ENCODE results near the gene COL23A1. TPM values are rescaled to one million over a fixed set of nuclear protein-coding genes. Genes with fewer than 3 reads are reported as not detected.

Gene COL23A1
- polyA plus RNA-seq, 3 donors, result 0.11 to 0.21 TPM; not detected in 1

DNA sequence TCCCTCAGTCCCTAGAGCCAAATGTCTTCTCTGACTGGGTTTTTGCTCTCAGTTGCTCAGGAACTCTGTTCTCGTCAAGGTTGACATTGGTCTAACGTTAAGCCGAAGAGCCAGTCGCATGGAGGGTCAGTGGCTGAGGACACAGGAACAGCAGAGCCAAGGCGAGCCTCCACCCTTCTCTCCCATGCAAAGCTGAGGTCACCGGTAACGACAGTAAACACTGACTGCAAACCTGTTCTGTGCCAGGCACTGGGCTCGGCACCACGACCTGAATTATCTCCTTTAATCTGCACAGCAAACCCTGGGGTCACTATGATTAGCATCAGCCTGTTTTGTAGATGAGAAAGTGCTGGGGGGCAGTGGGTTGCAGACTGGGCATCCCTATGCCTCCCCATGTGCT lies 171.0 kb downstream of the COL23A1 start:
- H3K9ac ChIP-seq (ENCODE audit: insufficient read depth, low read length, poor library complexity, severe bottlenecking), result no peak overlapping the region
- no peaks in the 10 kb centered on the region for H3K27me3 ChIP-seq (ENCODE audit: control insufficient read depth in 2 of 2, insufficient read depth in 2 of 2, low read length in 2 of 2)
- Mint-ChIP-seq H3K9me3 (peaks cover 0 to 3% (median 0%) of the 10 kb centered on the region in 7 donors), H3K4me3 (no peak overlapping the region), H3K4me1 (peaks cover 9% of the 10 kb centered on the region), H3K36me3 (no peaks in the 10 kb centered on the region), H3K27me3 (ENCODE audit: low read depth in 3 of 3) (peaks cover 0 to 5% (median 2%) of the 10 kb centered on the region in 3 donors), H3K27ac (no peak overlapping the region)
- no peak overlapping the region for H3K4me3 ChIP-seq (replicated peaks in 1 of 3; ENCODE audit: low read depth in 2 of 3, low read length in 3 of 3)
- no peaks in the 10 kb centered on the region for H3K9me3 ChIP-seq (replicated peaks in 1 of 2; ENCODE audit: control insufficient read depth in 1 of 2, insufficient read depth in 1 of 2, low read length in 2 of 2)
- H4K20me1 ChIP-seq (ENCODE audit: insufficient read depth, low read length), result no peaks in the 10 kb centered on the region
- H3K36me3 ChIP-seq (replicated peaks in 1 of 2; ENCODE audit: control insufficient read depth in 1 of 2, insufficient read depth in 2 of 2, low read length in 2 of 2), result no peaks in the 10 kb centered on the region
- intact Hi-C loops (cut with micrococcal nuclease), result no loop called here
- 92% methylated on average over 2 of the region's 9 CpGs for WGBS (ENCODE audit: insufficient coverage)
- no peaks in the 10 kb centered on the region for H3K79me2 ChIP-seq (ENCODE audit: insufficient read depth, low read length)
- TF ChIP-seq, protein P1, sequence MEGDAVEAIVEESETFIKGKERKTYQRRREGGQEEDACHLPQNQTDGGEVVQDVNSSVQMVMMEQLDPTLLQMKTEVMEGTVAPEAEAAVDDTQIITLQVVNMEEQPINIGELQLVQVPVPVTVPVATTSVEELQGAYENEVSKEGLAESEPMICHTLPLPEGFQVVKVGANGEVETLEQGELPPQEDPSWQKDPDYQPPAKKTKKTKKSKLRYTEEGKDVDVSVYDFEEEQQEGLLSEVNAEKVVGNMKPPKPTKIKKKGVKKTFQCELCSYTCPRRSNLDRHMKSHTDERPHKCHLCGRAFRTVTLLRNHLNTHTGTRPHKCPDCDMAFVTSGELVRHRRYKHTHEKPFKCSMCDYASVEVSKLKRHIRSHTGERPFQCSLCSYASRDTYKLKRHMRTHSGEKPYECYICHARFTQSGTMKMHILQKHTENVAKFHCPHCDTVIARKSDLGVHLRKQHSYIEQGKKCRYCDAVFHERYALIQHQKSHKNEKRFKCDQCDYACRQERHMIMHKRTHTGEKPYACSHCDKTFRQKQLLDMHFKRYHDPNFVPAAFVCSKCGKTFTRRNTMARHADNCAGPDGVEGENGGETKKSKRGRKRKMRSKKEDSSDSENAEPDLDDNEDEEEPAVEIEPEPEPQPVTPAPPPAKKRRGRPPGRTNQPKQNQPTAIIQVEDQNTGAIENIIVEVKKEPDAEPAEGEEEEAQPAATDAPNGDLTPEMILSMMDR (IDR thresholded peaks at IDR 0.05), result no peak
- no peak overlapping the region for H3K27ac ChIP-seq (ENCODE audit: low read depth in 1 of 2, low read length in 2 of 2)
- DNase-seq, result no peak
- H2AFZ ChIP-seq (ENCODE audit: insufficient read depth, low read depth, low read length, poor library complexity, severe bottlenecking), result no peak overlapping the region
- H3K4me1 ChIP-seq (ENCODE audit: control insufficient read depth in 1 of 2, insufficient read depth in 2 of 2, low read length in 2 of 2), result peaks cover 0 to 7% of the 10 kb centered on the region in 2 donors
- no peak overlapping the region for H3K4me2 ChIP-seq (replicated peaks; ENCODE audit: extremely low read depth, low read length, poor library complexity, severe bottlenecking)

DNA sequence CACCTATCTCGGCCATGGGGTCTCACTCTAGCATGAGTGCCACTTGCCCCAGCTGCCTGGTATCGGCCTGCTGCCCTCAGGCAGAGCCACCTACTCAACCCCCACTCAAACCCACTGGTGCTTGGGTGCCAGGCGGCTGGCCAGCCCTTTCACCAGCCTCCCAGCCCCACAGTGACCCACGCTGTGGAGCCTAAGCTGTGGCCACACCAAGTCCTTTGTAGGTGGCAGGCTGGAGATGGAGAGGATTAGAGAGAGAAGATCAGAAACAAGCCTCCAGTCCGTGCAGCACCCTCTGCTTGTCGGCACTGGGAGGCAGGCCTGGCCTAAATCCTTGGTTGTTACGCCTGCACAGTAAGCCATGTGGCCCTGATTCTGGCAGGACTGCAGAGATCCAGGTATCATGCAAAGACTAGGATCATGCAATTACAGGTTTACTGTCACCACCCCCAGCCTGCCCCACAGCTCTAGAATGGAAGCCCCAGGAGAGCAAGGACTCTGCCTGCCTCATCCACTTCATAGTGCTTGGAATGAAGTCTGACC lies 171.7 kb downstream of the COL23A1 start:
- TF ChIP-seq, protein P1 (IDR thresholded peaks at IDR 0.05), result no peak
- Mint-ChIP-seq H3K27me3 (ENCODE audit: low read depth in 3 of 3) (peaks cover 0 to 5% (median 2%) of the 10 kb centered on the region in 3 donors), H3K27ac (no peak overlapping the region), H3K4me3 (no peak overlapping the region), H3K4me1 (peaks cover 9% of the 10 kb centered on the region), H3K9me3 (peaks cover 0 to 3% (median 0%) of the 10 kb centered on the region in 7 donors), H3K36me3 (no peaks in the 10 kb centered on the region)
- H3K27ac ChIP-seq (ENCODE audit: low read depth in 1 of 2, low read length in 2 of 2), result no peak overlapping the region
- DNase-seq, result no peak
- H3K4me3 ChIP-seq (replicated peaks in 1 of 3; ENCODE audit: low read depth in 2 of 3, low read length in 3 of 3), result no peak overlapping the region
- no peak overlapping the region for H3K4me2 ChIP-seq (replicated peaks; ENCODE audit: extremely low read depth, low read length, poor library complexity, severe bottlenecking)
- no peak overlapping the region for H3K9ac ChIP-seq (ENCODE audit: insufficient read depth, low read length, poor library complexity, severe bottlenecking)
- H2AFZ ChIP-seq (ENCODE audit: insufficient read depth, low read depth, low read length, poor library complexity, severe bottlenecking), result no peak overlapping the region
- H3K36me3 ChIP-seq (replicated peaks in 1 of 2; ENCODE audit: control insufficient read depth in 1 of 2, insufficient read depth in 2 of 2, low read length in 2 of 2), result no peaks in the 10 kb centered on the region
- H3K4me1 ChIP-seq (ENCODE audit: control insufficient read depth in 1 of 2, insufficient read depth in 2 of 2, low read length in 2 of 2), result peaks cover 0 to 7% of the 10 kb centered on the region in 2 donors
- H4K20me1 ChIP-seq (ENCODE audit: insufficient read depth, low read length), result no peaks in the 10 kb centered on the region
- H3K9me3 ChIP-seq (replicated peaks in 1 of 2; ENCODE audit: control insufficient read depth in 1 of 2, insufficient read depth in 1 of 2, low read length in 2 of 2), result no peaks in the 10 kb centered on the region
- no peaks in the 10 kb centered on the region for H3K79me2 ChIP-seq (ENCODE audit: insufficient read depth, low read length)
- no peaks in the 10 kb centered on the region for H3K27me3 ChIP-seq (ENCODE audit: control insufficient read depth in 2 of 2, insufficient read depth in 2 of 2, low read length in 2 of 2)
- WGBS (ENCODE audit: insufficient coverage), result 96% methylated on average over 5 of the region's 7 CpGs
- intact Hi-C loops (cut with micrococcal nuclease), result no loop called here
